BJ (cell line): ENCODE data around the gene DNASE1L1. TPM values are rescaled to one million over a fixed set of nuclear protein-coding genes. Genes with fewer than 3 reads are reported as not detected.

Source experiments
- CTCF ChIA-PET: fragments of 350-600 bp; formaldehyde crosslinking; extraction: SDS; loops from one replicate; lab custom pipeline; 2021; ENCODE audit warnings: antibody characterized with exemption, inconsistent platforms; lab: Yijun Ruan, JAX
- POLR2A ChIA-PET: fragments of 300-600 bp; sonication (Branson Sonifier 250); formaldehyde crosslinking; extraction: SDS; loops from one replicate; lab custom pipeline; 2021; ENCODE audit warnings: antibody characterized with exemption; lab: Charles Lee
- DNase-seq: peaks from one replicate; pipeline ENCODE4 v3.0.0-alpha.2; 2011; ENCODE audit warnings: low read depth
- H3K27me3 ChIP-seq: 2 replicates; pipeline ENCODE4 v1.6.0; 2011; ENCODE audit warnings: low read length; ENCODE audit not compliant: control insufficient read depth, insufficient read depth
- H3K36me3 ChIP-seq: 2 replicates; pipeline ENCODE4 v1.5.1; 2011; ENCODE audit warnings: low read length; ENCODE audit not compliant: control insufficient read depth, insufficient read depth
- H3K4me3 ChIP-seq: 2 replicates; pipeline ENCODE4 v1.5.1; 2011; ENCODE audit warnings: low read depth, mild to moderate bottlenecking, control low read depth, low read length
- polyA plus RNA-seq: library from polyadenylated mRNA; depleted of rRNA; stranded (reverse); fragments of >200 nt; gene quantifications from 2 replicates; pipeline ENCODE4 v1.2.3, GENCODE V29; 2011
- TF ChIP-seq, protein P1 (sequence below): IDR thresholded peaks from 2 replicates; pipeline ENCODE4 v1.5.1; 2011; ENCODE audit warnings: low read depth, mild to moderate bottlenecking, control low read depth, inconsistent platforms, low read length, moderate library complexity; ENCODE audit not compliant: insufficient read depth

The DNASE1L1 gene
- polyA plus RNA-seq, 1 experiment, result 63.5 TPM

DNA sequence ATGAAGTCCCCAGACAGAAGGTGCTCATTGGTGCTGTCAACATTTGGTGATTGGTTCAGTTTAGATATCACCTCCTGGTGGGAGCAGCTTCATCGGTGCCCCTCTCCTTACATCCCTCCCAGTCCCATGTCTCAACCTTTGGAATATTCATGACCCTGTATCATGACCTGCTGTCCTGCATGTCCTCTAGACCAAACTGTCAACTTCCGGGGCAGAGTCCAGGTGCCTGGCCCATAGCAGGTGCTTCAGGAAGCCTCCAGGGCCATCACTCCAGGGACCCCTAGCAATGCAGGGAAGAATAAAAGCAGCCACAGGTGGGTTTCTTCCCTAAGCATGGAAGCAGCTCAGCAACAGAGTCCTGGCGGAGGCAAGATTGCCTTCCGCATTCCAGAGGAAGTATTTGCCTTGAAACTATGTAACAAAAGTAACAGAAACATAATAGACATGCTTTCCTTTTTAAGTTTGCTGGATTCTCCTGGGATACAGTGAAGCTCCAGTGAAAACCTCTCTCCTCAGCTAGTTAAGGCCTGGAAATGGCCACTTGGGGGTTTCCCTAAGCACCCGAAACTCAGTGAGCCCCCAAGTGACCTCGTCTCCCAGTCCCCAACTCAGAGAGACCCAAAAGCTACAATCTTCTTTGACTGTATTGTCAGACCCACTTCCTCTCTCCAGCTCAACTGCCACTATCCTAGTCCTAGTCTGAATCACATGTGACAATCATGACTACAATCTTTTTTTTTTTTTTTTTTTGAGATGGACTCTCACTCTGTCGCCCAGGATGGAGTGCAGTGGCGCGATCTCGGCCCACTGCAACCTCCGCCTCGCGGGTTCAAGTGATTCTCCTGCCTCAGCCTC lies 18.1 kb upstream of the DNASE1L1 start:
- TF ChIP-seq, protein P1, sequence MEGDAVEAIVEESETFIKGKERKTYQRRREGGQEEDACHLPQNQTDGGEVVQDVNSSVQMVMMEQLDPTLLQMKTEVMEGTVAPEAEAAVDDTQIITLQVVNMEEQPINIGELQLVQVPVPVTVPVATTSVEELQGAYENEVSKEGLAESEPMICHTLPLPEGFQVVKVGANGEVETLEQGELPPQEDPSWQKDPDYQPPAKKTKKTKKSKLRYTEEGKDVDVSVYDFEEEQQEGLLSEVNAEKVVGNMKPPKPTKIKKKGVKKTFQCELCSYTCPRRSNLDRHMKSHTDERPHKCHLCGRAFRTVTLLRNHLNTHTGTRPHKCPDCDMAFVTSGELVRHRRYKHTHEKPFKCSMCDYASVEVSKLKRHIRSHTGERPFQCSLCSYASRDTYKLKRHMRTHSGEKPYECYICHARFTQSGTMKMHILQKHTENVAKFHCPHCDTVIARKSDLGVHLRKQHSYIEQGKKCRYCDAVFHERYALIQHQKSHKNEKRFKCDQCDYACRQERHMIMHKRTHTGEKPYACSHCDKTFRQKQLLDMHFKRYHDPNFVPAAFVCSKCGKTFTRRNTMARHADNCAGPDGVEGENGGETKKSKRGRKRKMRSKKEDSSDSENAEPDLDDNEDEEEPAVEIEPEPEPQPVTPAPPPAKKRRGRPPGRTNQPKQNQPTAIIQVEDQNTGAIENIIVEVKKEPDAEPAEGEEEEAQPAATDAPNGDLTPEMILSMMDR, result no peak
- H3K4me3 ChIP-seq, result no peak overlapping the region
- peaks cover under 1% of the 10 kb centered on the region; the same call in 1 of the 2 replicates for H3K36me3 ChIP-seq
- H3K27me3 ChIP-seq, result no peaks in the 10 kb centered on the region
- ChIA-PET CTCF (interaction anchor here (1.1 kb wide), 1 partner anchor 15 kb away, joined by 3 read pairs; no protein-coding TSS in a partner anchor), POLR2A (no interaction called here)
- DNase-seq, result no peak

DNA sequence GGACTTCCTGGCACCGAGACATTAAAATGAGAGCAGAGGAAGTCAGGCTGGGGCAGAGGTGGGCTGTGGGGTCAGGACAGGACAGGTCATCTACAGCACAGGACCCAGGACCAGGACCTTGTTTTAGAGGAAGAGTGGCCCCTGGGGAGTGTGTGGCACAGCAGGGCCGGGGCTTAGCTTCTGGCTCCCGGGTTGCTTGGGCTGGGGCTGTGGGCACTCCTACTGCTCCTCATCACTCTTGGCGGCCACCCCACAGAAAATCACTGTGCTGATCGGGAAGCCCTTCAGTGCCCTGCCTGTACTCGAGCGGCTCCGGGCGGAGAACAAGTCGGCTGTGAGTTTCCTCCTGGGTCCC lies 11.3 kb upstream of the DNASE1L1 start:
- H3K4me3 ChIP-seq, result no peak overlapping the region
- ChIA-PET CTCF (interaction anchor here (1.5 kb wide), 1 partner anchor 13 kb away, joined by 3 read pairs; no protein-coding TSS in a partner anchor), POLR2A (no interaction called here)
- no peaks in the 10 kb centered on the region for H3K27me3 ChIP-seq
- H3K36me3 ChIP-seq, result no peaks in the 10 kb centered on the region; the same call in 1 of the 2 replicates
- no peak for DNase-seq
- TF ChIP-seq, protein P1, result no peak

GRCh38 chrX:154419688-154420401 lies 10.8 kb upstream of the DNASE1L1 start:
- CTCF ChIA-PET, result no interaction called here
- TF ChIP-seq, protein P1, result no peak
- H3K36me3 ChIP-seq, result no peaks in the 10 kb centered on the region; the same call in 1 of the 2 replicates
- no peak overlapping the region for H3K4me3 ChIP-seq
- POLR2A ChIA-PET, result no interaction called here
- DNase-seq, result no peak
- H3K27me3 ChIP-seq, result no peaks in the 10 kb centered on the region

DNA sequence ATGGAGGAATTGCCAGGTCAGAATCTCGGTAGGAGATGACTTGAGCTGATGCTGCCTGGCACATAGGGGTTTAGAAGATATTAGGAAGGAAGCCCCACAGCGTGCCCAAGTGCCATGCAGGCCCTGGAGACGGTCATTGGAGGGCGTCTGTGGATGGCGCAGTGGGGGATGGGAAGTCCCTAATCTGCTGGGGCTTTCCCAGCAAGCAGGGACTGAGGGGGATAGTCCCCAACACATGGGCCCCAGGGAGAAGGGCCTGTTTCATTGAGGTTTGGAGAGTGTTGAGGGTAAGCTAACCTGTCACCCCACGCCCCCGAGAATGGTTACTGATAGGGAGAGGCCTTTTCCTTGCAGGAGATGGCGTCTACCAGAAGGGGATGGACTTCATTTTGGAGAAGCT lies 10.1 kb upstream of the DNASE1L1 start:
- H3K36me3 ChIP-seq, result no peaks in the 10 kb centered on the region; the same call in 1 of the 2 replicates
- no peak for DNase-seq
- no peaks in the 10 kb centered on the region for H3K27me3 ChIP-seq
- TF ChIP-seq, protein P1, result no peak
- H3K4me3 ChIP-seq, result no peak overlapping the region
- POLR2A ChIA-PET, result no interaction called here
- CTCF ChIA-PET, result no interaction called here

- ChIA-PET POLR2A (no interaction called here), CTCF (no interaction called here)
- H3K27me3 ChIP-seq, result no peaks in the 10 kb centered on the region
- H3K4me3 ChIP-seq, result no peak overlapping the region
- TF ChIP-seq, protein P1, result no peak
- DNase-seq, result no peak
- H3K36me3 ChIP-seq, result no peaks in the 10 kb centered on the region; the same call in 1 of the 2 replicates
Measured at GRCh38 chrX:154417157-154417556, 8.1 kb upstream of the DNASE1L1 start.
